ENCODE measurements around the gene TULP4. TPM values are rescaled to one million over a fixed set of nuclear protein-coding genes. Genes with fewer than 3 reads are reported as not detected.
"Not testable (repeated sequence)": the region's sequence is repeated elsewhere in the genome, so short reads cannot be mapped to it uniquely, and the experiment has no call there.

Gene TULP4
- total RNA-seq, 1 experiment from 2014 or later, result 85.0 TPM

DNA sequence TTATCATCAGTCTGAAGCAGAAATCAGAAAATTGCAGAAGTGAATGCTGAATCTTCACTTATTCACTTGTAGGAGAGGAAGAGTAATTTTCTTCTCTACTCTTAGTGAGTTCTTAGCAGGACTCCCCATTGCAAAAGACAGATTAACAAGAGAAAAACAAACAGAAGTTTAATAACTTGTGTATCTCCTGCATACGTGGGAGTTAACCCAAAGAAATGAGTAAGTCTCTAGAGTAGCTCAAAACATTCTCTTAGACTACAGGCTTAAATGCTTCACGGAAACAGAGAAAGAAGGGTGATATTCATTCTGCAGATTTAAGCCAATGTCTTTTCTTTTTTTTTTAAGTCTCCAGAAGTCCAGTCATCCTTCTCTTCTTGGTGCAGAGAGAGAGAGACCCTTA lies 149.7 kb downstream of the TULP4 start:
- in situ Hi-C loops (cut with HindIII; ENCODE audit: low pct_unique_long_range_greater_than_20kb, low sequenced_read_pairs), result no loop called here

DNA sequence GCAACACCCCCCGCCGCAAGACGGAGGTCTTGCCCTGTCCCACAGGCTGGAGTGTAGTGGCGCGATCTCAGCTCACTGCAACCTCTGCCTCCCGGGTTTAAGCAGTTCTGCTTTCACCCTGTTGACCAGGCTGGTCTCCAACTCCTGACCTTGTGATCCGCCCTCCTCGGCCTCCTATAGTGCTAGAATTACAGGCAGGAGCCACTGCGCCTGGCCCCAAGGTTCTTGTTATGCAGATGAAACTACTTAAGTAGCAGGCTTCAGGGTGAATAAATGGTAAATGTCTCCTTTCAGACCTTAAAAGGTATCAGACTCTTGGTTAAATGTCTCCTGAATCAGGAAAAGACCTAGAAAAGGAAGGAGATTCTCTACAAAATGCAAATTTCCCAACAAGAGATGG lies 152.2 kb downstream of the TULP4 start:
- in situ Hi-C loops (cut with HindIII; ENCODE audit: low pct_unique_long_range_greater_than_20kb, low sequenced_read_pairs), result no loop called here
- DNase-seq (ENCODE audit: low read depth, low spot score), result no peak

More for the DNA sequence above, 149.7 kb downstream of the TULP4 start:
- DNase-seq (ENCODE audit: low read depth, low spot score), result no peak

- no peak for DNase-seq (ENCODE audit: low read depth, low spot score)
- in situ Hi-C loops (cut with HindIII; ENCODE audit: low pct_unique_long_range_greater_than_20kb, low sequenced_read_pairs), result no loop called here
Observed at GRCh38 chr6:158465257-158465656, 153.0 kb downstream of the TULP4 start.

DNA sequence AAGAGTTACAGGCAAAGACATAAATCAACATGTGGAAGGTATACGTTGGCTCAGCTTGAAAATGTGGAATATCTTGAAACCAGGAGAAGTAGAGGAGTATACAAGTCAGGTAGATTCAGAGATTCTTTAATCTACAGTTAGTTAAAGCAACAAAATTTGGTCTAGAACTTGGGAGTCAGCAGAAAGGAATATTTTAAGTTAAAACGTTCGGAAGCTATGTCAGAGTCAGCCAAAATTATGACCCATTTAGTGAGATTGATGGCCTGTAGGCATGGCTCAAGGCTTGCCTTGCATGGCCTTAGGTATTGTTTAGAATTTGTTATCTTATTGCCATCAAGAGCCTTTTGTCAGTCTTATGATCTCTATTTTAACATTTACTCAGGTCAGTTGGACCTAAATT lies 153.5 kb downstream of the TULP4 start:
- in situ Hi-C loops (cut with HindIII; ENCODE audit: low pct_unique_long_range_greater_than_20kb, low sequenced_read_pairs), result no loop called here
- no peak for DNase-seq (ENCODE audit: low read depth, low spot score)

GRCh38 chr6:158467923-158468322 lies 155.7 kb downstream of the TULP4 start:
- no peak for DNase-seq (ENCODE audit: low read depth, low spot score)
- in situ Hi-C loops (cut with HindIII; ENCODE audit: low pct_unique_long_range_greater_than_20kb, low sequenced_read_pairs), result no loop called here

GRCh38 chr6:158468666-158469065 lies 156.4 kb downstream of the TULP4 start:
- DNase-seq (ENCODE audit: low read depth, low spot score), result no peak
- in situ Hi-C loops (cut with HindIII; ENCODE audit: low pct_unique_long_range_greater_than_20kb, low sequenced_read_pairs), result no loop called here

- DNase-seq (ENCODE audit: low read depth, low spot score); in situ Hi-C loops (cut with HindIII; ENCODE audit: low pct_unique_long_range_greater_than_20kb, low sequenced_read_pairs): not testable (repeated sequence)
Observed at GRCh38 chr6:158470023-158470422, 157.8 kb downstream of the TULP4 start.

GRCh38 chr6:158471339-158471738 lies 159.1 kb downstream of the TULP4 start:
- in situ Hi-C loops (cut with HindIII; ENCODE audit: low pct_unique_long_range_greater_than_20kb, low sequenced_read_pairs), result no loop called here
- no peak for DNase-seq (ENCODE audit: low read depth, low spot score)

DNA sequence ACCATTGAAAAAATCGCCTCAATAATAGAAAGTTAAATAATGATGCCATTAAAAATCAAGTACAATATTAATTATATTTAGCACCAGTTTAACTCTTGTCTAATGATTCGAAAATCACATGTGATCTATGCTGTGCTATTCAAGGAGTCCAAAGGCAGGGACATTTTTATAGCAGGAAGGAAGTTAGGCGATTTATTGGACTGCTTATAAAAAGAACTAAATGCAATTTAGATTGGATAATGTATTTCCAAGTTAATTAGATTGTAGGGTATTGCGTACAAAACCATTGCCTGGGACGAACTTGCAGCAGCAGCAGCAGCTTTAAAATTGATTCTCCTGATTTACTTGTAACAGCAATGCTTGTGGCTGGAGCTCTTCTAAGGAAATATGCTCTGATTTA lies 160.2 kb downstream of the TULP4 start:
- no peak for DNase-seq (ENCODE audit: low read depth, low spot score)
- in situ Hi-C loops (cut with HindIII; ENCODE audit: low pct_unique_long_range_greater_than_20kb, low sequenced_read_pairs), result no loop called here

GRCh38 chr6:158474961-158475343 lies 162.7 kb downstream of the TULP4 start:
- DNase-seq (ENCODE audit: low read depth, low spot score), result no peak
- in situ Hi-C loops (cut with HindIII; ENCODE audit: low pct_unique_long_range_greater_than_20kb, low sequenced_read_pairs), result no loop called here

DNA sequence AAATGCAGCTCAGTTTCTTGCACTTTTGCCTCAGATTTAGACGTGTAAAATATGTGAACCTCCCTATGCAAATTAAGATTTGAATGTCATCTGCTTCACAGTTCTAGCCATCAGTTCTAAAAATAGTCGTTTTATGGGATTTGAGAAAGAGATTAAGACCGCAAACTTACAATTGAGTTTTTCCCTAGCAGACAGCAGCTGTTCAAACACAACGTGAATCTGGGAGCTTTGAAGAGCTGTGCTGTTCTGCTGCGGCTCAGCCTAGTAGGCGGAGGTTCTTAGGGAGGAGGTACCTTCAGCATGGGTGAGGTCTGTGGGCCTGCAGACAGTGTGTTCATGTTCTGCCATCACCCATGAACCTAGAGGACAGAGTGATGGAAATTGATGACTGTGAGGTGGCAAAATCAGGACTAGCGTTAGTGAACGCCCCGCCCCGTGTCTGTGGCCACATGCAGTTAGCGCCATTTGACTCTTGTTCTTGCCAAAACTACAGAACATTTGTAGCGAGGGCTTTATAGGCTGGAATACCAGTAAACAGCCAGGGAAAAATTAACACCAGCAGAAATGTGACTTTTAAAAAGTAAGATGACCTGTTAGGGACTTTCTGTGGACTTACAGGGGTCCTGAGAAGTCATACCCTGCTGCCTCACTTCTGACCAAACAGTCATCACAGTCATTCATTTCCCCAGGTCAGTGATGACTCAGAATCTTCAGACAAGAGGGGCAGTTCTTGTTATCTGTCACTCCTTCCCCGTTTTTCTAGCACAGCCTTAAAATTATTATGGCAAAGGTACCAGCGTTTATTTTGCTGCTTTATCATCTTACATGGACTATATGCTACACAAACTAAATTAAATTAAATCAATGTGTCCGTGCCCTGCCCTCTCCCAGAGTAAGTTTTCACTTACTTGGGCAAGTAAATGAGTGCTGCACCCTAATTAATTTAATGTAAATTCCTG lies 163.4 kb downstream of the TULP4 start:
- no peak for DNase-seq (ENCODE audit: low read depth, low spot score)
- in situ Hi-C loops (cut with HindIII; ENCODE audit: low pct_unique_long_range_greater_than_20kb, low sequenced_read_pairs), result no loop called here

DNA sequence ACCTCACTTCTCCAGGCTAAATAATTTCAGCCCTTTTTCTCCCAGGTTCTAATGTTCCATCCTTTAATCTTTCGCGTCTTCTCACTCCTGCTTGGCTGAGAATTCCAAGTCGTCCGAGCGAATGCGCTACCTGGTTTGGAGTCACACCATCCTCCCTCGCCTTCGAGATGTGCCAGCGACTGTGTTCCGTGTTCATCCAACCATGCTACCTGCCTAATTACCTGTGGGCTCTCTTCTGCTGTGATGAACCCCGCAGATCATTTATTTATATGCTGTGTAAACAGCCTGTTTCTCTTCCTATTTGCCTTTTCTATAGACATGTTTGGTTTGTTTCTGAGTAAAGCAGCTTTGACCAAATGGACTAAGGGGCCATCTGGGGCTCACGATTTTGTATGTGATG lies 164.1 kb downstream of the TULP4 start:
- no peak for DNase-seq (ENCODE audit: low read depth, low spot score)
- in situ Hi-C loops (cut with HindIII; ENCODE audit: low pct_unique_long_range_greater_than_20kb, low sequenced_read_pairs), result no loop called here

DNA sequence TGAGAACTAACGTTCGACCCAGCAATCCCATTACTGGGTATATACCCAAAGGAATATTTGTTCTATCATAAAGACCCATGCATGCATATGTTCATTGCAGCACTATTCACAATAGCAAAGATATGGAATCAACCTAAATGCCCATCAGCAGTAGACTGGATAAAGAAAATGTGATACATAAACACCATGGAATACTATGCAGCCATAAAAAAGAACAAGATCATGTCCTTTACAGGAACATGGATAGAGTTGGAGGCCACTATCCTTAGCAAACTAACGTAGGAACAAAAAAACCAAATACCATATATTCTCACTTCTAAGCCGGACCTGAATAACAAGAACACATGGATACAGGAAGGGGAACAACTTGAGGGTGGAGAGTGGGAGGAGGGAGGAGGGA lies 165.5 kb downstream of the TULP4 start:
- in situ Hi-C loops (cut with HindIII; ENCODE audit: low pct_unique_long_range_greater_than_20kb, low sequenced_read_pairs); DNase-seq (ENCODE audit: low read depth, low spot score): not testable (repeated sequence)

- DNase-seq (ENCODE audit: low read depth, low spot score), result no peak
- in situ Hi-C loops (cut with HindIII; ENCODE audit: low pct_unique_long_range_greater_than_20kb, low sequenced_read_pairs), result no loop called here
Observed at GRCh38 chr6:158480989-158481388, 168.7 kb downstream of the TULP4 start.

GRCh38 chr6:158481690-158482473 lies 169.6 kb downstream of the TULP4 start:
- no peak for DNase-seq (ENCODE audit: low read depth, low spot score)
- in situ Hi-C loops (cut with HindIII; ENCODE audit: low pct_unique_long_range_greater_than_20kb, low sequenced_read_pairs), result no loop called here

- in situ Hi-C loops (cut with HindIII; ENCODE audit: low pct_unique_long_range_greater_than_20kb, low sequenced_read_pairs), result no loop called here
- no peak for DNase-seq (ENCODE audit: low read depth, low spot score)
Observed at GRCh38 chr6:158485431-158485830, 173.2 kb downstream of the TULP4 start.

- in situ Hi-C loops (cut with HindIII; ENCODE audit: low pct_unique_long_range_greater_than_20kb, low sequenced_read_pairs), result no loop called here
- DNase-seq (ENCODE audit: low read depth, low spot score), result no peak
Observed at GRCh38 chr6:158487495-158487894, 175.2 kb downstream of the TULP4 start.

GRCh38 chr6:158488065-158488464 lies 175.8 kb downstream of the TULP4 start:
- in situ Hi-C loops (cut with HindIII; ENCODE audit: low pct_unique_long_range_greater_than_20kb, low sequenced_read_pairs), result no loop called here
- DNase-seq (ENCODE audit: low read depth, low spot score), result peak; percentile 20

DNA sequence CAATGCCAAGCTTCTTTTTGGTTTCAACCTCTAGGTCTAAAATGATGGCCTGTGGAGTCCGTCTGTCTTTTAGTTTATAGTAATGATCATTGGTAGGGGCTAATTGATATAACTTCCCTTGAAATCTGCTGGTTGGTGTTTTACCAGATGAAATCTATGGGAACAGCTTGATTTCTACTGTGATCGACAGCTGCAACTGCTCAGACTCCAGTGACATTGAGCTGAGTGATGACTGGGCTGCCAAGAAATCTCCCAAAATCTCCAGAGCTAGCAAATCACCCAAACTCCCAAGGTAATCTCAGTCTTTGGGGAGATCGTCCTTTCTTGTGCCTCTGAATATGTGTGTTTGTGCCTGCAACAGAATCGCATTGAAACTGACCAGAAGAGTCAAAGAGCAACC lies 177.2 kb downstream of the TULP4 start:
- no peak for DNase-seq (ENCODE audit: low read depth, low spot score)
- in situ Hi-C loops (cut with HindIII; ENCODE audit: low pct_unique_long_range_greater_than_20kb, low sequenced_read_pairs), result no loop called here
